Heart left ventricle (tissue), 13 donors: ENCODE data around the gene FSD1L.

Experiments used
- POLR2A ChIP-seq, 2 donors: fragments of 450-650 bp; IDR thresholded peaks; one replicate each; pipeline ENCODE4 v1.6.1; 2017; ENCODE audit warnings: antibody characterized with exemption in 2 of 2, mild to moderate bottlenecking in 2 of 2, moderate library complexity in 2 of 2
- TF ChIP-seq, protein P1 (sequence below), 12 donors: fragments of 200-600 bp; sonication (generic) in 4 of 12; IDR thresholded peaks; one replicate each; pipeline versions ENCODE4 v1.5.0 to v1.8.0; 2018 to 2022; ENCODE audit warnings: antibody characterized with exemption in 12 of 12, mild to moderate bottlenecking in 5 of 12
- donor health status: ischemic (EF 13 %, LVEDD 7.1; RV severe dilation, severe dysfunction).
- donor health status: DM: no; HTN: yes; CAD: no.
- donor health status: DM: no; HTN: no; CAD: no.
- donor health status: ischemic (EF 25% LVEDD 6.9; RV normal size, moderate dysfunction).
- donor health status: ischemic (EF 25% LVEDD 5.7; RV mildly dilated, moderate dysfunction).
- donor health status: ischemic (EF 35%, LVEDD 5.7; RV mildly dilated, moderate dysfunction).
- donor health status: nonischemic (EF 11% LVEDD 7.7; RV severe dilation, severe dysfunction).
- donor health status: DM: yes; HTN: yes; CAD: no.
- donor health status: PGD.
- donor health status: ischemic (EF 29% LVEDD 5.4; RV normal size, mild dysfunction).
- donor health status: nonischemic (EF 23%, LVEDD 6.1; RV moderate dilation, normal function).

DNA sequence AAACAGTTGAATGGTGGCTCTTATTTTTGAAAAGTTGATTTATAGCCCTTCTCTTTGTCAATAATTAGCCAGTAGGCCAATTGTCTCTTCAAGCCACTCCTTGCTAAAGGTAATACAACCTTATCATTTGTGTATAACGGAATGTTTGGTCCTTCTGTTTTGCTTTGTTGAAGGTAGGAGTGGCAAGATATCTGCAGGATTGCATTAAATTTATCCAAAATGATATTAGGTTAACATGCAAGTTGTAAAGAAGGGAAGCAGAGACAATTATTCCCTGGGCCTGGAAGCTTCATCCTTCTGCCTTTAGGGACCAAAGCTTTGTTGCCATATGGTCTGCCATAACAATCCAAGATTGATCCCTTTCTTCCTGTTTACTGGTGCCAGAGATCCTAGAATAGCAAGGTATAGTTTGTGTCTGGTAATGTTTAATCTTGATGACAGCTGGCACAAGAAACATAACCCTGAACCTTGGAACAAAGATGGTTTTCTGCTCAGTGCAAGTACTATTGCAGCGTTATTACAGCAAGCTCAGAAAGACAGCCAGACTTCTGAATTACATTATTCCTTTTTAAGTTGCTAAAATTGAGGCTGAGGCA, 15.5 kb upstream of the FSD1L start:
- TF ChIP-seq, protein P1, sequence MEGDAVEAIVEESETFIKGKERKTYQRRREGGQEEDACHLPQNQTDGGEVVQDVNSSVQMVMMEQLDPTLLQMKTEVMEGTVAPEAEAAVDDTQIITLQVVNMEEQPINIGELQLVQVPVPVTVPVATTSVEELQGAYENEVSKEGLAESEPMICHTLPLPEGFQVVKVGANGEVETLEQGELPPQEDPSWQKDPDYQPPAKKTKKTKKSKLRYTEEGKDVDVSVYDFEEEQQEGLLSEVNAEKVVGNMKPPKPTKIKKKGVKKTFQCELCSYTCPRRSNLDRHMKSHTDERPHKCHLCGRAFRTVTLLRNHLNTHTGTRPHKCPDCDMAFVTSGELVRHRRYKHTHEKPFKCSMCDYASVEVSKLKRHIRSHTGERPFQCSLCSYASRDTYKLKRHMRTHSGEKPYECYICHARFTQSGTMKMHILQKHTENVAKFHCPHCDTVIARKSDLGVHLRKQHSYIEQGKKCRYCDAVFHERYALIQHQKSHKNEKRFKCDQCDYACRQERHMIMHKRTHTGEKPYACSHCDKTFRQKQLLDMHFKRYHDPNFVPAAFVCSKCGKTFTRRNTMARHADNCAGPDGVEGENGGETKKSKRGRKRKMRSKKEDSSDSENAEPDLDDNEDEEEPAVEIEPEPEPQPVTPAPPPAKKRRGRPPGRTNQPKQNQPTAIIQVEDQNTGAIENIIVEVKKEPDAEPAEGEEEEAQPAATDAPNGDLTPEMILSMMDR (IDR thresholded peaks at IDR 0.05) = no peak
- no peak for TF ChIP-seq POLR2A (IDR thresholded peaks at IDR 0.05)
